GM19324 (cell line): Measurements from ENCODE around the gene PPP1R37.
"Not testable (repeated sequence)": the region's sequence is repeated elsewhere in the genome, so short reads cannot be mapped to it uniquely, and the experiment has no call there.

ENCODE experiments used
- ATAC-seq: cut with Tn5 transposase; IDR thresholded peaks from one replicate; pipeline ENCODE4 v1.9.1; 2021; ENCODE audit warnings: mild to moderate bottlenecking, moderate library complexity; ENCODE audit not compliant: unreplicated experiment, low FRiP score

Gene PPP1R37

DNA sequence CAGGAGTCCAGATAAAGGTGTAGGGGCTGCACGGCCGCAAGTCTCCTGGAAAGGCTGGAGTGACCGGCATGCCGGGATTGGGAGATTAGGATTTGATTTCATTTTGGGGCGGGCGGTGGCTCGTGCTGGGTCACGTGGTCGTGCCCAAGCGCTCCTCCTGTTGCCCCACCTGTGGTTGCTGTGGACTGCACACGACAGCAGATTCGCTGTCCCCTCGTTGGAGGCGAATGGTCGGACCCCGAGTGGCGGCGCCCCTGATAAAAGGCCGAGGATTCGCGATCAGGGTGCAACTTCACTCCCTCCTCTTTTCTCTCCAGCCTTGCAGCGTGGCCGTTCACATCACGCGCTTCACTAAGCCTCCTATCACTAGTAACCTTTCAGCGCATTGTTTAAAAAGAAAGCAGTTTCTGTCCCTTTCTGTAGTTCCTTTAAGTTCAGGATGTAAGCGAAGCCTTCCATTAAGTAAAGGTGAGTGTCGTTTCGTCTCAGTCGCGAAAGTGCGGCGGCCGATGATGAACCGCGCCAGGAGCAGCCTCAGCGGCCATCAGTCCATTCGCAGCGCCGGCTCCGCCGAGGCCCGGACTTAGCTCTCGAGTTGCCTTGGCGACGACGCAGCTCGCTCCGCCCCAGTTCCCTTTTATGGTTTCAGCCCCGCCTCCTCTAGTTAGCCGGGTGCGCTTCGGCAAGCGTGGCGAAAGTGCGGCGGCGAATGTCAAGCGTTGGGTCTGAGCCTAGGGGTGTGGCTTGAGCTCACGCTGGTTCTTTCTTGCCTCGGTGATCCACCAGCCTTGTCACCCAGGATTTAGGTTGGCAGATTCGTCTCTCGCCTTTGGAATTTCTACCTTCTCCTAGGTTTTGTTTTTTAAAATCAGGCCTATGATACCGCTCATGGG lies 1.7 kb upstream of the PPP1R37 start:
- peak; percentile 63 for ATAC-seq

DNA sequence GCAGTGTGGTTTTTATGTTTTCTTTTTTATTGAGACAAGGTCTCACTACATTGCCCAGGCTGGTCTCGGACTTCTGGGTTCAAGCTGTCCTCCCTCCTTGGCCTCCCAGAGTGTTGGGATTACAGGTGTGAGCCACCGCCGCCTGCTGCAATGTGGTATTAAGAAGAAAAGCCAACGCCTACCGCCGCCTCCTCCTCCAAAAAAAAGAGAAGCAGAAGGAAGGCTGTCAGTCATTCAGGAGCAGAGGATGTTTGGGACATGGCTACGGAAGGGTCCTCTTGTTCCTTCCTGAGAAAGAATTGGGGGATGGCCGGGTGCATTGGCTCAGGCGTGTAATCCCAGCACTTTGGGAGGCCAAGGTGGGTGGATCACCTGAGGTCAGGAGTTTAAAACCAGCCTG lies 1.2 kb downstream of the PPP1R37 start:
- no peak for ATAC-seq

DNA sequence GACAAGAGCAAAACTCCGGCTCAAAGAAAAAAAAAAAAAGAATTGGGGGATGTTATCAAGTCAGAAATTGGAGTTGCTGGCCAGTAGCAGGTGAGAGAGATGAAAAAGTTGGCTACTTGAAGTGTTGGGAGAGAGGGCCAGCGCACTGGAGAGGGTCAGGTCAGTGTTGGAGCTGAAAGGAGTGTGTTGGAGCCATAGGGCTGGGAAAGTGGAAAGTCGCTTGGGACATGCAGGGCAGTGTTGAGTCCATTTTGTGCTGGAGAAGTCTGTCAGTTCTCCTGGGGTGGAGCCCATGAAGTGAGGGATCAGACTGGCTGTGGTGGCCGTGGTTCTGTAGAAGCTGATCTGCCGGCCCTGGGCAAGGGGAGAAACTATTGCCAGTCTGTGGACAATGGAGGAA lies 1.7 kb downstream of the PPP1R37 start:
- no peak for ATAC-seq

DNA sequence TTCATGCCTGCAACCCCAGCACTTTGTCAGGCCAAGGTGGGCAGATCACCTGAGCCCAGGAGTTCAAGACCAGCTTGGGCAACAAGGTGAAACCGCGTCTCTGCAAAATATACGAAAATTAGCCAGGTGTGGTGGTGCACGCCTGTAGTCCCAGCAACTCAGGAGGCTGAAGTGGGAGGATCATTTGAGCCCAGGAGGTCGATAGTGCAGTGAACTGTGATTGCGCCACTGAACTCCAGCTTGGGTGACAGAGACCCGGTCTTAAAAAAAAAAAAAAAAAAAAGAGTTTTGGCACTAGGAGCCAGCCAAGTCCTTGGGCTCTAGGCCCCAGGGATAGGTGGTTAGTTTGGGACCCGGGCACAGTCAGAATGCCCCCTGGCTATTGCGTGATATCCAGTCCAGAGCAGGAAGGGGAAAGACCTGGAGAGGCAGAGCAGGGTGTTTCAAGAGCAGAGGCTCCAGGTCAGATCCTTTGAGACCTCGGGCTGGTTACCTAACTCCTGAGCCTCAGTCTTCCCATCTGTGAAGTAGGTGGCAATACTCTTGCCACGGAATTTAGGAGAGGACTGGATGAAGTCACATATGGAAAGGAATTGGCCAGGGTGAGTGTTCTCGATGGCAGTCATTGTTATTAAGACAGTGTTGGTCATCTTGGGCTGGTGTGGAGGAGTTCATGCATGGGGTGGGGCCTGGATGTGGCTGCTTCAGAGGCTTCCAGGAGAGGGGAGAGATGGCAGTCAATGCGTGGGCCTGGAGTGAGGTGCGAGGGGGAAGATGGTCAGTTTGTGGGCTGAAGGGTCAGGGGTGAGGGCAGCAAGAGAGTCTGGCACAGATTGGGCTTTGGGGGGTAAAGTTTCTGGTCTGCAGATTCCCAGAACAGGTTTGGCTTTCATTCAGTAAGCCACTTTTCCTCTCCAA lies 2.8 kb downstream of the PPP1R37 start:
- ATAC-seq: no peak

DNA sequence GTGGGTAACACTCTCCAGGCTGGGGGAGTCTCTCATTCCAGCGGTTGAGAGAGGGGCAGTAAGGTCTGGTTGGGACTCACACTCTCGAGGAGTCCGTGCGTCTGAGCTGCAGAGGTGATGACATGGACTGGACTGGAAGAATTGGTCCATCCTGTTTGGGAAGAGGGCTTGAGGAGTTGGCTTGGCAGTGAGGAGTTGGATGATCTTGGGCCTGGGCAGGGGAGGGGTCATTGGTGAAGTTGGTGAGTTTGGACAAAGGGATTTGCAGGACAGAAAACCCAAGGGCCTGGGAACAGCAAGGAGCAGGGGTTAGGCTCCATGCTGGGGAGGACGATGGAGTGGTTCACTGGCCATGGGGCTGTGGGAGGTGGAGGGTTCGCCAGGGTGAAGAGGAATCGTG lies 3.7 kb downstream of the PPP1R37 start:
- no peak for ATAC-seq

DNA sequence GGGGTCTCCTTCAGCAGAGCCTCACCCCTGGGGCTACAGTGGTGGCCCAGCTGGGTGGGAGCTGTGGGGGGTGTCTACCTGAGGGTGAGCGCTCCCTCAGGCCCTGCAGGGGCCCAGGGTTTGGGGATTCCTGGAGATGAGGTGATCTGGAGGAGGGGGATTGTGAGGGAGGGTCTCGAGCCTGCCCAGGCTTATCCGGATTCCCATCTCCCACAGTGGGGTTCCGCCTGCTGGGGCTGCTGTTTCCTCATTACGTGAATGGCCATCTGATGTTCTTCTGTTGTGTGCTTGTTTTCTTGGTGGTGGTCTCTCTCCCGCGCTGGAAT lies 4.4 kb downstream of the PPP1R37 start:
- ATAC-seq: no peak

DNA sequence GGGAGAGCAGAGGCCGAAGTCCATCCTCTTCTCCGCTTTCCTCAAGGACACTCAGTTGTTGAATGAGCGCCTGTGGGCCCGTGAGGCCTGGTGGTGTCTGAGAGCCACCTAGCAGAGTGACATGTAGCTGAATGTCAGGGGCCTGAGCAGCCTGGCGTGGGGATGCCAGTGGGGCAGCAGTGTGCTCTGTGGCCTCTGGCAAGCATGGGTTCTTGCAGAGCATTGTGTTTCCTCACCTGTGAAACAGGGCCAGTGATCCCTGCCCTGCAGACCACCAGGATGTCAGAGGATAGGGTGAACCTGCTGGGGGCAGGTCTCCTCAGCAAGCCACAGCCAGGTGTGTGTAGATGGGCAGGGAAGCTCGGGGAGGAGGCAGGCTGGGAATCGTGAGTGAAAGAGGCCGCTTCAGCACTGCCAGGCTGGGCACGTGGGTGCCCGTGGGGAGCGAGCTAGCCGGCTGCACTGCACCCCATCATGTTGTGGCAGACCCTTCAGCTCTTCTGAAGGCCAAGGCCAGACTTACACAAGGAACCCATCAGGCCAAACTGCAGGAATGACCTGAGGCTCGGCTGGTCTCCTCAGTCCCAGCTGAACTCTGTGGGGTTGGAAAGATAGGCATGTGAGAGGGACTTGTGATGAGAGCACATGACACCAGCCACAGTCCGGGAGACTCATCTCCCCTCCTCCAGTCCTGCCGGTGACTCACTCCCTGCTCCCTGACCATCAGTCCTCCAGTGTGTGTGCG lies 5.0 kb downstream of the PPP1R37 start:
- no peak for ATAC-seq

DNA sequence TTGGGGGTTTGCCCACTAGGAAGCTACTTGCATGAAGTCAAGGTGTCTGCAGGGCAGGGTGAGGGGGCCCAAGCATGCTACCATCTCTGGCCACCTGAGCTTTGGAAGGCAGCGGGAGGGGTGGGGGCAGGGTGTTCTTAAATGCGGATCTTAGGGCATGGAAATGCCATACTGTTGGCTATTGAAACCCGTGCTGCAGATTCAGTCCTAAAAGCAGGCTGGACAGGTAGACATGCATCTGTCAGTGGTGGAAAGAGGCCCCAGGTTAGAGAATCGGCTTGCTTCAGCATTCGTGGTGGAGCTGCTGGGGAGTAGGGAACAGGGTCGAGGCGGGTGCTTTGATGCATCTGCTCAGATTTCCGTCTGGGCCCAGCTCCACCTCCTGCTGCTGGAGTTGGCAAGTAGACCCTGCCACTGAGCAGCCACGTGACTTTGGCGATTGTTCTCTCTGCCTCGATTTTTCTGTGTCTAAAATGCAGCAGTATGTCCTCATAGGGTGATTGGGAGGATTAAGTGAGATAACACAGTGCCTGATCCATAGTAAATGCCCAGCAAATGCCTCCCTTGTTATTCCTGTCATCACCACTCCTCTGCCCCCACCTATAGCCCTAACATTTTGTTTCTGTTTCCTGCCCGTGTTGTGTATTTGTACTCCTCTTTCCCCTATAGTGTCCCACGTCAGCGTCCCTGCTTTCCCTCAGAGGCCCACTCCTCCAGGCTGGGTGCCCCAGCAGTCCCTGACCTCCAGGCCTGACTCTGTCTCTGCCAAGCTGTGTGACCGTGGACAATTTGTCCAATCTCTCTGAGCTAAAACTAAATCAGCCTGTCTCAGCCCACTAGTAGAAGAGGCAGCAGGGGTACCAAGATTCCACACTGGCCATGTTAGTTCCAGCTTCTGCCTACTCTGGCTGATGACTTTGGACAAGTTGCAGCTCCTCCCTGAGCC lies 5.8 kb downstream of the PPP1R37 start:
- no peak for ATAC-seq

DNA sequence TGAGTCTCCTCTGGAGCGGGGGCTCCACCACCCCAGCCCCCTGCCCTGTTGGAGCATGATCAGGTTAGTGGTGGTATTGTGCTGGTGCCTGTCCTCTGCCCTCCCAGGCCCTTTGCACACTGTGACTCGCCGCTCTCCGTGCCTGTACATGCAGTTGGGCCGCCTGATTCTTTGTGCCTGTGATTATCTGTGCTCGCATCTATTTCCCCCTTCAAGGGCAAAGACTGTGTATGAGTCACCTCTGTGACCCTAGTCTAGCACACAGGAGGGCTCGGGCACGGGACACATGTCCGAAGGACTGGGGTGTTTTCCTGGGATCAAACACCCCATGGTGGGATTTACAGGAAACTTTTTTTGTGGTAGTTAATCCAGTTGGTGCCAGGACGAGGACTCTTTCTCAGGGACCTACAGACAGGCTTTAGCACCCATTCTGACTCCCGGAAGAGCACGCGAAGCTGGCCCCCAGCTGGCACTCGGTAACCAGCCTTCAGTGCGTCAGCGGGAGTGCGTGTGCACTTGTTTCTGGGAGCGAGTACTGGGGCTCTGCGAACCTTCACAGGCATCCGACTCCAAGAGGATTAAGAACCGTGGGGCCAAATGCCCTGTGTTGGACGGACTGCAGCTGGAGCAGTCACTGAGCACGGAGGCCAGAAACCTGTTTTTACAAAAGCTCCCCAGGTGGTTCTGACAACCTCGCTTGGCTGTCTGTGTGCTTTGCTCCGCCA lies 6.7 kb downstream of the PPP1R37 start:
- no peak for ATAC-seq

DNA sequence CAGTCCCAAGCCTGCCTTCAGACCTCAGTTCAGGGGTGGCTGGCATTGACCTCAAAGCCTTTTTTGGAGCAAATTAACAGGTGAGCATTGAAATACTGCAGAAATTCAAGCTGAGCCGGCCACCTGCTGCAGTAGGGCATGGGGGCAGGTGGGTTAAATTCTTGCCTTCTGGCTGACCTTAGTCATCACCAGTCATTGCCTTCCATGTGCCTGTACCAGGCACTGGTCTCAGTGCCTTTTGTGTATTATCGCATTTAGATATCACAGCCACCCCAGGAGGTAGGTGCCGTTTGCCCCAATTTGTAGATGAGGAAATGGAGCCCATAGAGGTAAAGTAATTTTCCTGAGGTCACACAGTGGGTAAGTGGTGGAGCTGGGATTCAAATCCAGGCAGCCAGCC lies 7.2 kb downstream of the PPP1R37 start:
- ATAC-seq: no peak

DNA sequence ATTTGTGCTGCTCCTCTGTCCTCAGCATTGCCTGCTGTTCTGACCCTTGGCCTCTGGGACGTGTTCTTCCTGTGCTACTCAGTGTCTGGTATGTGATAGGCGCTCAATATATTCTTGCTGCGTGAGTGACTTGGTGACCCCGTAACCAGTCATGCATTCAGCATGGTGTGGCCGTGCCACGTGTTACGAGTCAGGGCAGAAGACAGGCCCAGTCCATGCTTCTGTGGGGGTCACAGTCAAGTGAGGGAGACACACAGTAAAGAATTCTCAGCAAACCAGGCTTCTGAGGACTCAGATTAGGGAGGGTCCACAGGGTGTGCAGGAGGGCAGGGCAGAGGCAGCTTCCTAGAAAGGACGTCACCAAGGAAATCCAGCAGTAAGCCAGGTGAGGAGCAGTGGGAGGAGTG lies 7.9 kb downstream of the PPP1R37 start:
- ATAC-seq: no peak

DNA sequence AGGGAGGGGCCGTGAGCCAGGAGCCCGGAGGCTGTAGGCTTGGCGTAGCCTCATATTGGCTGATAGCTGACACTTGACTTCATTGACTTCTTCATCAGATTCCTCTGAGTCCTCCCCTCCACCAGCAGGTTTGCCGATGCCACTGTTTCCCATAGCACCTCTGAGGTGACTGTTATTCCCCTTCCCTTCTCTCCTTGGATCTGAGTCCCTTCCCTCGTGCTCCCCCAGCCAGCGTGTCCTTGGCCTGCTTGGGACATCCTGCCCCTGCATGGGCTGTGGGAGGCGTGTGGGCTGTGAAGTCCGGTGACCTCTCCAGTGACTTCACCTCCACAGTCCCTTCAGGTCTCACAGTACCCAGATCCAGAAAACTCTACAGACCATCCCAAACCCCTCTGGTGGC lies 8.8 kb downstream of the PPP1R37 start:
- ATAC-seq: no peak

DNA sequence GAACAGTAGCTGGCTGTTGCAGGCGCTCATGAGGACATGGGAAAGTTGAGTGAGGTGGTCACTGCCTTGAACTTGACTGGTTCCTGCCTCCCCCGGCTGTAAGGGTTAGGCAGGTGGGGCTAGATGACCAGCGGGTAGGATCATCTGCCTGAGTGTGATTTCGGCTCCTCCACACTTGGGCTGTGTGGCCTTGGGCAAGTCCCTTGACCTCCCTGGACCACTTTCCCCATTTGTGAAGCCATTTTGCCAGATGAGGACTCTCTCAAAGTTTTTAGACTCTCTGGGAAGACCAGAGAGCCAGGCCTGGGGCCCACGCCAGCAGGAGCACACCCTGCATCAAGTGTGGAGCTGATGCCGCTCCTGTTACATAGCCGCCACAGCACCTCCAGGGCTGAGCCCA lies 9.5 kb downstream of the PPP1R37 start:
- no peak for ATAC-seq

DNA sequence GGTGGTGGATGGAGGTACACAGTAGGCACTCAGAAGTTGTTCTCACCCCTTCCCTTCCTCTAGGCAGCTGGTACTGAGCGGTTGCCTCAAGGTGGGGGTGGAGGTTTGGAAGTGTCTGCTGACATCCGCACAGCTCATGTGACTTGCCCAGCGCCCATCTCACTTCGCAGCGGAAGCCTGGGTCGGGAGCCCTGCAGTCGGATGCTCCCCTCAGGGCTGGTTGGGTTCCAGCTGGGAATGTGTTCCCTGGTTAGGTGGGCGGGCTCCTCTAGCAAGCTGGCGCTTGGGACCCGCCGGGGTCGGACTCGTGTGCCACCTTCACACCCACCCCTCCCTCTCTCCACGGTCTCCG lies 10.2 kb downstream of the PPP1R37 start:
- no peak for ATAC-seq

DNA sequence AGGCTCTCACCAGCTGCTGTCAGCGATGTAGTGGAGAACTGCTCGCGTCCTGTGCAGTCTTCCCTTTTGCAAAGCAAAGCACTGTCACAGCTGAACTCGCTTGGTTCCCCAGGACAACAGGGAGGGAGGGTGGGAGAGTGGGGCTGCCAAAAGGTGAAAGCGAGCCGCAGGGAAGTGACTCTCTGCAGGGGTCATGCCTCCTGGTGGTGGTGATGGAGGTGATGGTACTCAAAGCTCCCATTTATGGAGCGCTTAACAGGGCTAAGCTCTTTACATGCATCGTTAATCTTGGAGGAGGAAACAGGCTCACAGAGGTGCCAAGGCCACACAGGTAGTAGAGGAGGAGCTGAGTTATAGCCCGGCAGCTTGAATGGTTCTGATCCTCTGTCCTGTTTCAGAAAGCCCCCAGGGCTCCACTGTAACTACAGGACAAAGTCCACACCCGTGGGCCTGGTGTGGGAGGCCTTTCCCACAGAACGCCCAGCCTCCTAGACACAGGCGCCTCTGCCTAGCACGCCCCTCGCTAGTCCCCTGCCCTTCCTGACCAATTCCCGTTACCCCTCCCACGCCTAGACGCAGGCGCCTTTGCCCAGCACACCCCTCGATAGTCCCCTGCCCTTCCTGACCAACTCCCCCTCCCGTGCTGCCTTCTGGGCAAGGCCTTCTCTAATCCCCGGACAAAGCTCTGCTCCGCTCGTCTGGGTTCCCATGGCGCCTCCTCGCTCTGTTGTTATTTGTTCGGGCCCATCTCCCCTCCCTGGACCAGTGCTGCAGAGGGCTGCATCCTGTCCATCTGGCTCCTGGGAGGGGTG lies 10.7 kb downstream of the PPP1R37 start:
- ATAC-seq: no peak

DNA sequence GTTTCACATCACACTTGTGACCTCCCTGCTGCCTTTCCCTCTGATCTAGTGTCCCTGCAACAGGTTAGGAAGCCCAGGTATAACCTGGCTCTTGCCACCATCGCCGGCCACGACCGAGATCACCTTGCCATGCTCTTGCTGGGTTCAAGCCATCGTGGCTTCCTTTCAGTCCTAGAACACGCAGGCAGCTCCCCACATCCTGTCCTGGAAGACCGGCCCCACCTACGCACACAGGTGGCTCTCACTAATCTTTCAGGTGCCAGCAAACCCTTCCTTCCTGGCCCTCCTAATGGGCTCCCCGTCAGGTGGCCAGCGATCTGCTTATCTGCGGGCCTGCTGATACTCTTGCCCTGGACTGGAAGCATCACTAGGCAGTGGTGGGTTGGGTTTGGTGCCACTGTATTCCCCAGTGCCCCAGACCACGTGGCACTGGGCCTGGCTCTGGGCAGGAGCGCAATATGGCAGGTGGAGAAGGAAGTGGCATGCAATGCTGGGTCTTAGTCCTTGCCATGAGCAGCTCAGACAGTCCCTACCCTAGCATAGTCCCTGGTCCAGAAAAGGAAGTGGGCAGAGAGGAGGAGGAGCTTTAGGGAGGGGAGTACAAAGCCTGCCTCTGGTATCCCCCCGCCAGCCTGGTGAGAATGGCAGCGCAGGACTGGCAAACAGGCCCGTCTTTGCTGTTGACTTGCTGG lies 11.8 kb downstream of the PPP1R37 start:
- no peak for ATAC-seq

DNA sequence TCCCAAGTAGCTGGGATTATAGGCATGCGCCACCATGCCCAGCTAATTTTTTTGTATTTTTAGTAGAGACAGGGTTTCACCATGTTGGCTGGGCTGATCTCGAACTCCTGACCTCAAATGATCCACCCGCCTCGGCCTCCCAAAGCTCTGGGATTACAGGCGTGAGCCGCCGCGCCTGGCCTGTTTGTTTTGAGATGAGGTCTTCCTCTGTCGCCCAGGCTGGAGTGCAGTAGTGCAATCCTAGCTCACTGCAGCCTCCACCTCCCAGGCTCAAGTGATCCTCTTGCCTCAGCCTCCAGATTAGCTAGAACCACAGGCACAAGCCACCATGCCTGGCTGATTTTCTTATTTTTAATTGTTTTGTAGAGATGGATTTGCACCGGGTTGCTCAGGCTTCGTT lies 13.4 kb downstream of the PPP1R37 start:
- ATAC-seq: not testable (repeated sequence)

DNA sequence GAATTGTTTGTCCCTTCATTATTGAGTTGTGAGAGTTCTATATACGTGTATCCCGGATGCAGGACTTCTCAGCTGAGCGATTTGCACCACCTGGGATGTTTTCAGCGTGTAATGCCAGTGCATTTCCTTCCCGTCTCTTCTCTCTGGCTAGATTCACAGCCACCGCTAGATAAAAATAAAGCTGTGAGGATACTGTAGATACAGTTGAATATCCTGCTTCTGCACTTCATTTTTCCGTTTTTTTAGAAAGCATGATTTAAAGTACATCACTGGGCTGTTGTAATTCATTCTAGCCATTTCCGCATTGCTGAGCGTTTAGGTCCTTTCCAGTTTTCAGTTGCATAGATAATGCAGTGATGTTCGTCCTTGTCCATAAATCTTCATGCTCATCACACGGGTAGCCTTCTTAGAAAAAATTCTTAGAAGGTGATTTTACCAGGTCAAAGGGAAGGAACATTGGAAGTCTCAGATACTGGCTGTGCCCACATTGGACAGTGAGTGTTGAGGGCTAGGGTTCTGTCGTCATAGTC lies 14.7 kb downstream of the PPP1R37 start:
- no peak for ATAC-seq
